Measurements from ENCODE around the gene STXBP6.

Gene STXBP6

DNA sequence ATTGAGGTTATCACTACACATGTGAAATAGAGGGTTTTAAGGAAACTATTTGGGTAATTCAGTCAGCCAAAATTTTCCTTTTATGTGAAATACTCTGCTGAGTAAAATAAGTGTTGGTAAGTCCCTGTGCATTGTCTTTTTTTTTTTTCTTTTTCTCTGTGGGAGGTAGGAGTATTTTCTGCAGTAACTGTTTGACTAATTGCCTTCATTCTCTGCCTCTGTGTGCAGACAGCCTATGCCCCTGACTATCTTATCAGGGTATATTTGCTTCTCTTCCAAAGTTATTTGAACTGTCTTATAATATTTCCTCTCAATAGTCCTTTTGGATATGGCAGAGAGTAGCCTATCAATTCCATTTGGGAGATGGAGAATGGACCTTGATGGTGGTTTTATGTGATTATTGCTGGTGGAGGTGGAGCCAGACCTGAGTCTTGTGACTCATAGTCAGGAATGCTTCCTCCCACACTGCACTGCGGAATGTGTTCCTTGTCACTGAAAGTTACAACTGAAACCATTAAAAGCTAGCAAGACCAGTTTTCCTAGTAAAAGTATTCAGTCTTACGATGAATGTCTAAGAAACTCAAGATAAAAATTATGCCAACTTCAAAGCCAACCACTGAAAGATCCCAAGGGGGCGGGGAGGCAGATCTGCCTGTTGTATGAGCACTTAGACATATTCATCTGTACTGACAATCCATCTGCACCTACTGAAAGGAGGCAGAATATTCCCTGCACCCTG is 40.9 kb upstream of the STXBP6 start:
- Mint-ChIP-seq H3K27ac (peak overlapping the region; percentile 27 to 56 (median 55)), H3K9me3 (no peaks in the 10 kb centered on the region), H3K4me3 (no peak overlapping the region)

DNA sequence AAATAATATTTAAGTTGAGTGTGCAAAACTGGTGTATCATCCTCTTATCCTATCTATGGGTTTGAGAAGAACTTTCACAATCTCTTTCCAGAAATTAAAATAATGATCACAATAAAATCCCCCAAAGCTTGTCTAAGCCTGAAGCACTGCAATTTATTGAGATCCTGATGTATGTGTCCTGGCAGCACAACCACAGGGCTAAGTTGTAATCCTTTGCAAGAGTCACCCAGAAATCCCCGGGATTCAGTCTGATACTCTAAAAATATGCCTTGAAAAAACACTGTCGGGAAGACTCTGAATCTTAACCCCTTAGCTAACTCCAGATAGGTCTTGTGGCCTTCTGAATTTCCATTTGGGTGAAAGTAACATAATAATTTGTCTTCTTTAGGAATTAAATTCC is 40.3 kb upstream of the STXBP6 start:
- TF ChIP-seq, protein P1, sequence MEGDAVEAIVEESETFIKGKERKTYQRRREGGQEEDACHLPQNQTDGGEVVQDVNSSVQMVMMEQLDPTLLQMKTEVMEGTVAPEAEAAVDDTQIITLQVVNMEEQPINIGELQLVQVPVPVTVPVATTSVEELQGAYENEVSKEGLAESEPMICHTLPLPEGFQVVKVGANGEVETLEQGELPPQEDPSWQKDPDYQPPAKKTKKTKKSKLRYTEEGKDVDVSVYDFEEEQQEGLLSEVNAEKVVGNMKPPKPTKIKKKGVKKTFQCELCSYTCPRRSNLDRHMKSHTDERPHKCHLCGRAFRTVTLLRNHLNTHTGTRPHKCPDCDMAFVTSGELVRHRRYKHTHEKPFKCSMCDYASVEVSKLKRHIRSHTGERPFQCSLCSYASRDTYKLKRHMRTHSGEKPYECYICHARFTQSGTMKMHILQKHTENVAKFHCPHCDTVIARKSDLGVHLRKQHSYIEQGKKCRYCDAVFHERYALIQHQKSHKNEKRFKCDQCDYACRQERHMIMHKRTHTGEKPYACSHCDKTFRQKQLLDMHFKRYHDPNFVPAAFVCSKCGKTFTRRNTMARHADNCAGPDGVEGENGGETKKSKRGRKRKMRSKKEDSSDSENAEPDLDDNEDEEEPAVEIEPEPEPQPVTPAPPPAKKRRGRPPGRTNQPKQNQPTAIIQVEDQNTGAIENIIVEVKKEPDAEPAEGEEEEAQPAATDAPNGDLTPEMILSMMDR (IDR thresholded peaks at IDR 0.05; ENCODE audit: unreplicated experiment in 3 of 3): no peak
- no peak overlapping the region for H3K27ac Mint-ChIP-seq
- no peaks in the 10 kb centered on the region for H3K9me3 Mint-ChIP-seq
- no peak overlapping the region for H3K4me3 Mint-ChIP-seq
- no peaks in the 10 kb centered on the region for H3K36me3 Mint-ChIP-seq (ENCODE audit: low read depth)
- H3K27me3 Mint-ChIP-seq (ENCODE audit: low read depth): peaks cover 4% of the 10 kb centered on the region
- peaks cover 24% of the 10 kb centered on the region for H3K4me1 Mint-ChIP-seq

More for the DNA sequence above, 40.9 kb upstream of the STXBP6 start:
- peaks cover 6% of the 10 kb centered on the region for H3K27me3 Mint-ChIP-seq (ENCODE audit: low read depth)
- TF ChIP-seq, protein P1 (IDR thresholded peaks at IDR 0.05; ENCODE audit: unreplicated experiment in 3 of 3): no peak
- peaks cover 30% of the 10 kb centered on the region for H3K4me1 Mint-ChIP-seq
- no peaks in the 10 kb centered on the region for H3K36me3 Mint-ChIP-seq (ENCODE audit: low read depth)

DNA sequence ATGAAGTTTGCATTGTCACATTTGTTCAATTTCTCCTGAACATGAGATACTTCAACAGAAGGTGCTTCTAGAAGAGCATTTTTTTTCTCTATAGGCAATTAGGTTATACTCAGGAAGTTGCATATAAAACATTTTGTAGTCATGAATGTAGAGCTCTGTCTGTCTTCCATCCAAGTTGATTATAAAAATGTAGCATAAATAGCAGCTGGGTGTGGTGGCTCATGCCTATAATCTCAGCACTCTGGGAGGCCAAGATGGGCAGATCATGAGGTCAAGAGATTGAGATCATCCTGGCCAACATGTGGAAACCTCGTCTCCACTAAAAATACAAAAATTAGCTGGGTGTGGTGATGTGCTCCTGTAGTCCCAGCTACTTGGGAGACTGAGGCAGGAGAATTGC is 39.5 kb upstream of the STXBP6 start:
- no peaks in the 10 kb centered on the region for H3K9me3 Mint-ChIP-seq
- H3K4me1 Mint-ChIP-seq: peaks cover 22% of the 10 kb centered on the region
- peaks cover 4% of the 10 kb centered on the region for H3K27me3 Mint-ChIP-seq (ENCODE audit: low read depth)
- H3K36me3 Mint-ChIP-seq (ENCODE audit: low read depth): no peaks in the 10 kb centered on the region
- TF ChIP-seq, protein P1 (IDR thresholded peaks at IDR 0.05; ENCODE audit: unreplicated experiment in 3 of 3): no peak
- no peak overlapping the region for H3K27ac Mint-ChIP-seq
- no peak overlapping the region for H3K4me3 Mint-ChIP-seq

DNA sequence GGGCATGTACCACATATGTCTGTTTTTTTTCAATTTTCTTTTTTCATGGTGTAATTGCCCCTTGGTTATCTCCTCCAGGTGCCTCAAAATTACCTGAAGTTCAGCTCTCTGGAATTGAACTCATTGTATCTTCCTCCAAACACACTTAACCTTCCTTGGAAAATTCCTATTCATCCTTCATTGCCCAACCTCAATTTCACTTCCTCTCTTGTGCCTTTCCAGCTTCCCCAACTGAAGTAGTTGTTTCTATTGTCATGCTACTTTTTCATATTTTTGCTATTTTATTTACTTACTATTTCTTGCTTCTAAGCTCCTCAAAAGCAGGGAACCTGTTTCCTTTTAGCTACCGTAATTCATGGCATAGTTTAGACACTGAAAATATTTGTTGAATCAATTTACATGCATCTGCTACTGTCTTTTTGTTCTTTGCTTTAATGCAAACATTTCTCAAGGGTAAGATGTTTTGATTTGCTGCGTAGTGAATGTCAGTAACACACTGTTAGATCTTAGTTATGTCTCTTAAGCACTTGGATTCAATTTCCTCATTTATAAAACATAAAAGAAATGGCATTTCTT is 37.0 kb upstream of the STXBP6 start:
- no peak overlapping the region for H3K27ac Mint-ChIP-seq
- H3K27me3 Mint-ChIP-seq (ENCODE audit: low read depth): peaks cover 4% of the 10 kb centered on the region
- peaks cover 22% of the 10 kb centered on the region for H3K4me1 Mint-ChIP-seq
- H3K36me3 Mint-ChIP-seq (ENCODE audit: low read depth): no peaks in the 10 kb centered on the region
- H3K4me3 Mint-ChIP-seq: no peak overlapping the region
- H3K9me3 Mint-ChIP-seq: no peaks in the 10 kb centered on the region
- TF ChIP-seq, protein P1 (IDR thresholded peaks at IDR 0.05; ENCODE audit: unreplicated experiment in 3 of 3): no peak

DNA sequence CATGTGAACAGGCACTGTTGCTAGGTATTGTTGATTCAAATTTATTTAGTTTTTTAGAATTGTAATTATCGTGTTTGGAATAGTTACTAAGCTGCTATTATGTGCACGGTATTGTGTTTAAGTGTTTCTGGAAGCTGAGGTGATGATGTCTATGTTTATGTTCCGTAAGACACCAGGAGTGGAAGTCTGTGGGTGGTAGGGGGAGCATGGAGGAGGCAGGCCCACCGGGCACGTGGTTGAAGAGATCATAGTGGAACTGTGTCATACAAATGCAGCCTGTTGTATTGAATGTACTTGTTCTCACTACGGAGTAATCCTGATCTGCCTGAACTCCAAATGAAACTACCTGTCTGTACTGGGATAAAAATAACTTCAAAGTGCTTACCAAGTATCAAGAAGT is 36.1 kb upstream of the STXBP6 start:
- no peaks in the 10 kb centered on the region for H3K9me3 Mint-ChIP-seq
- peaks cover 22% of the 10 kb centered on the region for H3K4me1 Mint-ChIP-seq
- no peak overlapping the region for H3K4me3 Mint-ChIP-seq
- H3K36me3 Mint-ChIP-seq (ENCODE audit: low read depth): no peaks in the 10 kb centered on the region
- peaks cover 4% of the 10 kb centered on the region for H3K27me3 Mint-ChIP-seq (ENCODE audit: low read depth)
- TF ChIP-seq, protein P1 (IDR thresholded peaks at IDR 0.05; ENCODE audit: unreplicated experiment in 3 of 3): no peak
- H3K27ac Mint-ChIP-seq: peak overlapping the region in 1 of 3 experiments; percentile 22

DNA sequence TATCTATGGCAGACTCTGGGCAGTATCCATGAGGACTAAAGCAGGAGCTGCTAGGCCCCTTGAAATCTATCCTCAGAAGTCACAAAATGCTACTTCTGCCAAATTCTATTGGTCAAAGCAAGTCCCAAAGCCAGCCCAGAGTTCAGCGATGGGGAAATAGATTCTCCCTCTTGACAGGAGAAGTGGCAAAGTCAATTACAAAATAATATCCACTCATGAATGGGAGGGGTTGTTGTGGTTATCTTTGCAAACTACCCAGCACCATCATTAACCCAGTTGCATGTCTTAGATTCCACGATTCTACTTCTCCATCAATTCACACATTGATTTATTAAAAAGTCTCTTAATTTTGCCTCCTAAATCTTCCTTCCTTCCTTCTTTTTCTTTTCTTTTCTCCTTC is 30.7 kb upstream of the STXBP6 start:
- Mint-ChIP-seq H3K4me1 (no peaks in the 10 kb centered on the region), H3K4me3 (no peak overlapping the region), H3K36me3 (ENCODE audit: low read depth) (no peaks in the 10 kb centered on the region), H3K27me3 (ENCODE audit: low read depth) (no peaks in the 10 kb centered on the region), H3K9me3 (peaks cover 12% of the 10 kb centered on the region), H3K27ac (no peak overlapping the region)
- TF ChIP-seq, protein P1 (IDR thresholded peaks at IDR 0.05; ENCODE audit: unreplicated experiment in 3 of 3): no peak
